HG02588 (cell line): ENCODE data around the gene EXOC6B.
"Not testable (repeated sequence)": the region's sequence is repeated elsewhere in the genome, so short reads cannot be mapped to it uniquely, and the experiment has no call there.

Source experiments
- ATAC-seq: cut with Tn5 transposase; IDR thresholded peaks from one replicate; pipeline ENCODE4 v1.9.1; 2021; ENCODE audit warnings: mild to moderate bottlenecking, moderate library complexity; ENCODE audit not compliant: unreplicated experiment

Gene EXOC6B

GRCh38 chr2:72685638-72686213, 140.1 kb downstream of the EXOC6B start:
- ATAC-seq: no peak

- no peak for ATAC-seq
Measured at GRCh38 chr2:72682061-72682460, 143.8 kb downstream of the EXOC6B start.

GRCh38 chr2:72681016-72681995, 144.5 kb downstream of the EXOC6B start:
- no peak for ATAC-seq

GRCh38 chr2:72678024-72678423, 147.8 kb downstream of the EXOC6B start:
- peak; percentile 53 for ATAC-seq

- ATAC-seq: no peak
Measured at GRCh38 chr2:72676341-72677025, 149.3 kb downstream of the EXOC6B start.

- ATAC-seq: no peak
Measured at GRCh38 chr2:72674982-72675915, 150.6 kb downstream of the EXOC6B start.

- no peak for ATAC-seq
Measured at GRCh38 chr2:72673279-72673678, 152.6 kb downstream of the EXOC6B start.

- no peak for ATAC-seq
Measured at GRCh38 chr2:72669121-72669520, 156.7 kb downstream of the EXOC6B start.

GRCh38 chr2:72668647-72669046, 157.2 kb downstream of the EXOC6B start:
- no peak for ATAC-seq

- ATAC-seq: no peak
Measured at GRCh38 chr2:72665448-72665847, 160.4 kb downstream of the EXOC6B start.

- no peak for ATAC-seq
Measured at GRCh38 chr2:72661985-72662384, 163.8 kb downstream of the EXOC6B start.

GRCh38 chr2:72649810-72650209, 176.0 kb downstream of the EXOC6B start:
- no peak for ATAC-seq

- not testable (repeated sequence) for ATAC-seq
Measured at GRCh38 chr2:72641221-72641620, 184.6 kb downstream of the EXOC6B start.

GRCh38 chr2:72638600-72639211, 187.1 kb downstream of the EXOC6B start:
- ATAC-seq: no peak

GRCh38 chr2:72636210-72636609, 189.6 kb downstream of the EXOC6B start:
- ATAC-seq: no peak

GRCh38 chr2:72630767-72631166, 195.1 kb downstream of the EXOC6B start:
- no peak for ATAC-seq

GRCh38 chr2:72629062-72629461, 196.8 kb downstream of the EXOC6B start:
- no peak for ATAC-seq

GRCh38 chr2:72627083-72627482, 198.8 kb downstream of the EXOC6B start:
- no peak for ATAC-seq

- no peak for ATAC-seq
Measured at GRCh38 chr2:72625366-72625765, 200.5 kb downstream of the EXOC6B start.

GRCh38 chr2:72623481-72623880, 202.4 kb downstream of the EXOC6B start:
- no peak for ATAC-seq
